Upper lobe of right lung (tissue), 1 donor: Measurements from ENCODE around the gene MBNL2. TPM values are rescaled to one million over a fixed set of nuclear protein-coding genes. Genes with fewer than 3 reads are reported as not detected.

Experiments used
- ATAC-seq: fragments of 200-7000 bp; cut with Tn5 transposase; one replicate; pipeline ENCODE4 v1.9.1; 2020; ENCODE audit warnings: mild to moderate bottlenecking, moderate library complexity
- DNase-seq: peaks from one replicate; pipeline ENCODE4 v3.0.0-alpha.2; 2020
- H3K27ac ChIP-seq: fragments of 200-600 bp; one replicate; pipeline ENCODE4 v1.8.0; 2022
- H3K27me3 ChIP-seq: fragments of 200-600 bp; one replicate; pipeline ENCODE4 v1.8.0; 2022; ENCODE audit warnings: mild to moderate bottlenecking
- H3K36me3 ChIP-seq: fragments of 200-600 bp; one replicate; pipeline ENCODE4 v1.8.0; 2022
- H3K4me1 ChIP-seq: fragments of 200-600 bp; one replicate; pipeline ENCODE4 v1.8.0; 2022
- H3K4me3 ChIP-seq: fragments of 200-600 bp; one replicate; pipeline ENCODE4 v1.8.0; 2022; ENCODE audit warnings: mild to moderate bottlenecking
- H3K9me3 ChIP-seq: fragments of 200-600 bp; one replicate; pipeline ENCODE4 v1.8.0; 2022
- CTCF ChIP-seq: fragments of 200-600 bp; IDR thresholded peaks from one replicate; pipeline ENCODE4 v1.8.0; 2022; ENCODE audit warnings: antibody characterized with exemption
- intact Hi-C: fragments of 100-400 bp; cut with DNase I; formaldehyde crosslinking; loops from one replicate; pipeline ENCODE4 v1.11.0; 2022
- total RNA-seq: library from RNA; stranded (reverse); fragmentation: NEBNext Ultra II Directional; extraction: Animal tissue kit (Norgen Biotek cat#: 25700); gene quantifications from one replicate; pipeline ENCODE4 v1.2.1, GENCODE V29; 2021
- donor health status: DM: no; HTN: yes; CAD: no; lungs with severe emphysema.

Gene MBNL2
- total RNA-seq, 1 donor from 2014 or later: 60.6 TPM

GRCh38 chr13:97313551-97314260 lies 91.6 kb downstream of the MBNL2 start:
- Histone ChIP-seq H3K4me3 (no peak overlapping the region), H3K27ac (no peak overlapping the region), H3K9me3 (no peaks in the 10 kb centered on the region), H3K36me3 (no peaks in the 10 kb centered on the region), H3K4me1 (peaks cover 22% of the 10 kb centered on the region), H3K27me3 (no peaks in the 10 kb centered on the region)
- DNase-seq (no peak), ATAC-seq (no peak)
- intact Hi-C loops: no loop called here
- no peak for TF ChIP-seq CTCF

GRCh38 chr13:97316390-97316789 lies 94.3 kb downstream of the MBNL2 start:
- H3K4me3 ChIP-seq: no peak overlapping the region
- no peak overlapping the region for H3K27ac ChIP-seq
- no peak for DNase-seq
- H3K9me3 ChIP-seq: no peaks in the 10 kb centered on the region
- peaks cover 22% of the 10 kb centered on the region for H3K4me1 ChIP-seq
- H3K36me3 ChIP-seq: no peaks in the 10 kb centered on the region
- no peak for TF ChIP-seq CTCF
- ATAC-seq: peak; percentile 33
- H3K27me3 ChIP-seq: no peaks in the 10 kb centered on the region
- intact Hi-C loops: no loop called here

- ATAC-seq: no peak
- intact Hi-C loops: no loop called here
- TF ChIP-seq CTCF: no peak
Observed at GRCh38 chr13:97317933-97318332, 95.8 kb downstream of the MBNL2 start.

GRCh38 chr13:97318532-97318931 lies 96.4 kb downstream of the MBNL2 start:
- ATAC-seq (no peak), DNase-seq (no peak)
- intact Hi-C loops: no loop called here

More at GRCh38 chr13:97317933-97318332, 95.8 kb downstream of the MBNL2 start:
- Histone ChIP-seq H3K27me3 (no peaks in the 10 kb centered on the region), H3K4me1 (peaks cover 28% of the 10 kb centered on the region), H3K9me3 (no peaks in the 10 kb centered on the region), H3K4me3 (no peak overlapping the region), H3K36me3 (no peaks in the 10 kb centered on the region), H3K27ac (no peak overlapping the region)
- DNase-seq: no peak

GRCh38 chr13:97319113-97319720 lies 97.1 kb downstream of the MBNL2 start:
- peak; percentile 36 for ATAC-seq
- intact Hi-C loops: no loop called here
- H3K27me3 ChIP-seq: no peaks in the 10 kb centered on the region
- H3K9me3 ChIP-seq: no peaks in the 10 kb centered on the region
- no peak for TF ChIP-seq CTCF
- peak overlapping the region; percentile 7 for H3K27ac ChIP-seq
- peaks cover 33% of the 10 kb centered on the region for H3K4me1 ChIP-seq
- H3K4me3 ChIP-seq: no peak overlapping the region
- DNase-seq: no peak
- H3K36me3 ChIP-seq: no peaks in the 10 kb centered on the region

More at GRCh38 chr13:97318532-97318931, 96.4 kb downstream of the MBNL2 start:
- no peaks in the 10 kb centered on the region for H3K36me3 ChIP-seq
- H3K9me3 ChIP-seq: no peaks in the 10 kb centered on the region
- peak overlapping the region; percentile 7 for H3K27ac ChIP-seq
- H3K4me3 ChIP-seq: no peak overlapping the region
- no peaks in the 10 kb centered on the region for H3K27me3 ChIP-seq
- H3K4me1 ChIP-seq: peaks cover 28% of the 10 kb centered on the region
- no peak for TF ChIP-seq CTCF
